T-helper 22 cell (primary cell): ENCODE data around the gene EYS.

ENCODE experiments used
- DNase-seq: peaks from one replicate; pipeline ENCODE4 v3.0.0-alpha.2; 2020; ENCODE audit warnings: low read depth

EYS gene

DNA sequence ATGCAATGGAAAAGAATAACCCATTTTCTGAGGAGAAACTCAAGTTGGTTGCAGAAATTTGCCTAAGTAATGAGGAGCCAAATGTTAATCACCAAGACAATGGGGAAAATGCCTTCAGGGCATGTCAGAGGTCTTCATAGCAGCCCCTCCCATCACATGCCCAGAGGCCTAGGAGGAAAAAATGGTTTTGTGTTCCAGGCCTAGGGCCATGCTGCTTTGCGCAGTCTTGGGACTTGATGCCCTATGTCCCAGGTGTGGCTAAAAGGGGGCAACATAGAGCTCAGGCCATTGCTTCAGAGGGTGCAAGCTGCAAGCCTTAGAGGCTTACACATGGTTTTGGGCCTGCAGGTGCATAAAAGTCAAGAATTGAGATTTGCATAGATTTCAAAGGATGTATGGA, 485.9 kb downstream of the EYS start:
- no peak for DNase-seq

DNA sequence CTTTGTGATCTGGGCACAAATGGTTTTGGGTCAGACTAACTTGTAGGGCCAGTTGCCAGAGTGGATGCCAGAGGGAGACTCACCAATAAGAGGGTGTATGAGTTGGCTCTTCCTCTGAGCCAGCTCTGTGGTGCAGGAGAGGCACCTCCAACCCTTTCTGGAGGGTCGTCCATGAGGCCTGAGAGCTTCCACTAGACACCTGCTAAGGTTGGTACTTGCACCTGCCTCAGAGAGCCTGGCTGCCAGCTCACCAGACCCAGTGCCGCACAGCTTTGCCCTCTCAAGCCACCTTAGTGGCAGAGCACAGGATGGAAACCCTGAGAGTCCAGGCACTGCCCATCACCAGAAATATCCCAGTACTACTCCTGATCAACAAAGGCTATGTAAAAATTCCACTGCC, 504.3 kb downstream of the EYS start:
- DNase-seq, result no peak

DNA sequence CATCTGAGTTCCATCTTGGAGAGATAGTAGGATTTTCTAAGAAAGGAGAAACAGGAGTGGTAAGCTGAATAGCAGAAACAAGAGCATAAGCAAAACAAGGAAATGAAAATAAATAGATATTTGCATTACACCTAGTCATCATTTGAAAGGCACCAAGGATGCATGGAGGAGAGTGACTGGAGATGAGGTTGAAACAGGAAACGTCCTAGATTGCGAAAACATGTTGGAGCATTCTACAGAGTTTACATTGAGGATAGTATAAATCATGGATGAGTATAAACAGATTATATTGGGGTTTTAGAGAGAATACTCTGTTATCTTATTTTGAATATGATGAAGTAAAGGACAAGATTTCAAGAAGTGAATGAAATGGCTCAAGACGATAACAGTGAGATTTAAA, 507.3 kb downstream of the EYS start:
- no peak for DNase-seq

DNA sequence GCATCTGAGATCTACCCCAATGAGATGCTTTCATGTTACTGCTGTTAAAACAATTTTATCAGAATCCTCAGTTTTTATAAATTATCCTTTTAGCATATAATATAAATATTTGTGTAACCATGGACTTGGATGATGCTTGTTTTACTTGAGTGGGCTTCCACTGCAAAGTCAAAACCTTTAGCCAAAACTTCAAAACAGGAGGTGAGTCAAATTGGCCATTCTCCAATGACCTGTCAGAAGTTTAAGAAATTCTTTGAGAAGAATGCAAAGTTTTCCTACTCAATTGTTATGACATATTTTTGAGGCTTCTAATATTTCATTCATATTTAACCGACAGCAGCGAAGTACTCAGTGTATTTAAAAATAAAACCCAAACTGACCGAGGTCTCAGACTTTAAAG, 507.9 kb downstream of the EYS start:
- no peak for DNase-seq

DNA sequence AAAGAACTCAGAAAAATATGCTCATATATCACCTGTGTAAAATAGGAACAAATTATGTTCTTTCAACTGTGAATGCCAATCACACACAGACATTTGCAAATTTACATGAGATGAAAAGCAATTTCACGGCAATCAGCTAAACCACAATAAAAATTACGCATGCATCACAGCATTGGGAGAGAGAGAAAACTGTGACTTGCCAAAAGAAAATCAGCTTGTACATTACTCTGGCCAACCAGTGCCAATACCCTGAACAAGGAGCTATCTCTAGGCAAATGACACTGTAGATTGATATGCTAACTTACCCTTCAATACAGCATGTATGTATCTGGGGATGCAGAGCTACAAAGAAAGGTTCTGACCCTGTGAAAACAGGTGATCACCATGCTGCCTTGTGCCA, 515.6 kb downstream of the EYS start:
- no peak for DNase-seq

DNA sequence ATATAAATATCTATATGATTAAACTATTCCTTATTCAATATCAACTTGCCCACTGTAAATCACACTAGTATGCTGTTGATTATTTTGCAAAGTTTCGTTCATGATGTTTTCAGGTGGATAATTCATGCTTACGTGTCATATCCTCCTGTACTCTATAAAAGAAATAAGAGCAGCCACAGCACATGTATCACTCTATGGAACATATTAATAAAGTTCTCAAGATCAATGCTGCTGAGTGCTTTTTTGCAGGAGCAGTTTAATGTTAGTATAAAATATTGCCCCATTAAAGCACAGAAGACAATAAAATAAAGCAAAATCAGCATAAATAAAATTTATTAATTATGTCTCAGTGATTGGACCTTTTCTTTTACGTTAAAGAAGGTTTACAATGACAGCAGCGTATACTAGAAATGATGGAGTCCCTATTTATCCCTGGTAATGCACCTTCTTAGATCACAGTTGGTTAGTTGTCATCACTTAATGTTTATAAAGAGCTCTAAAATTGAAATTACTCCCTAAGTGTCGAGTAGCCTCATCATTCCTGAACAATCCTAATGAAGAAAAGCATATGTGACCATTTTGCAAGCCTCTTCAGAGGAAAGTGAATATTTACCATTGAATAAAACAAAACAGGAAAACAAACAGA, 517.7 kb downstream of the EYS start:
- DNase-seq, result no peak

DNA sequence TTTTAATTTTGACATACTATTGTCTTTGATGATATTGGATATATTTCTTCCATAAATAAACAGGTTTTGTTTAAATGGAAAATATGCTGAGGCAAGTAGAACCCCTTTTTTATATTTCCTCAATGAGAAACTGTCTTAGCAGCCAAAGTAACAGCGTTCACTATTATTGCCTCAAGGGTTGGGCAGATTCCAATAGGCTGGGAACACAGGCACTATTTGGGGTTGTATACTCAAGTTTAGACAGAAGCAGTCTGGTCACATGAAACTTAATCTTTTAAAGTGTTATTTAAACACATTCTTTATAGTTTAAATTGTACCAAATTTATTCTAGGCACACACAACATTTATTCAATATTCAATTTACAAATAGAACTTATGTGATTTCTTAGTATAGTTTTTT, 520.2 kb downstream of the EYS start:
- DNase-seq, result no peak

DNA sequence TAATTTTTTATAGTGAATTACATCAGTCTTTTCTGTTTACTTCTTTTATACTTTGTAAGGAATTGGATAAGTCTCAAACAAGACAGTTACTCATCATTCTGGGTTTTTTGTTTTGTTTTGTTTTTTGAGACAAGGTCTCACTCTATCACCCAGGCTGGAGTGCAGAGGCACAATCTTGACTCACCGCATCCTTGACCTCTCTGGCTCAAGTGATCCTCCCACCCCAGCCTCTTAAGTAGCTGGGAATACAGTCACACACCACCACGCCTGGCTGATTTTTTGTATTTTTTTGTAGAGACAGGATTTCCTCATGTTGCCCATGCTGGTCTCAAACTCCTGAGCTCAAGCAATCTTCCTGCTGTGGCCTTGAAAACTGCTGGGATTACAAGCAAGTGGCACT, 524.3 kb downstream of the EYS start:
- no peak for DNase-seq

DNA sequence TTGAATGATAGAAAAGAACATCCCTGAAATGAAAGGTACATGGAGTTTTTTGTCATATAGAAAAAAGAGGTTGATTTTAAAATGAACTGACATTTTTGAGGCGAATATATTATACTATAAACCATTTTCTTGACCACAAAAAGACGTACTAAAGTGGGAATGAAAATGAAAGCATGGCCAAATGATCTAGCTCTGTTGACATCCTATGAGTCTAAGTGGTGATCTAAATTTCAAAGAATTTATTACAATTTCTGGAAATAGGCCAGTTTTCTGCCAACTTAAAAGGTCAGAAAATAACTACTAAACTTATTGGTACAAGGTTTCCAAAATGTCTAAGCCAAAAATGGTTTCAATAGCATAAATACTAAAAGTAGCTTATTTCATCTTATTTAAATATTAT, 536.8 kb downstream of the EYS start:
- no peak for DNase-seq

DNA sequence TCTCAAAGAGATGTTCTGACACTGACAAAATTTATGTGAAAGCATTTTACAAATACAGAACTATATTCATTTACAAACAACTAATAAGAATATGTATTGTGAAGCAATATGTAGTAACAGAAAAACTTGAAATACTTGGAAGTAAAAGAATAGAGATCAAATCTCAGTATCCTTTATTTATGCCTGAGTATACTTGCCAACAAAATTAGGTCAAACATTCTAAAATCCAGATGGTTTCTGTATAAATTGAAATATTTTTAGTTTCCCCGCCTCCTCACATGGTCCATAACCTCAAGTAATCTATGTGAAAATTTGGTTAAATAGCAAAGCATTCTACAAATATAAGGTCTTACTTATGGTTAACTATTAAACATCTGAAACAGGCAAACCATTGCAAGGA, 545.4 kb downstream of the EYS start:
- DNase-seq, result no peak

DNA sequence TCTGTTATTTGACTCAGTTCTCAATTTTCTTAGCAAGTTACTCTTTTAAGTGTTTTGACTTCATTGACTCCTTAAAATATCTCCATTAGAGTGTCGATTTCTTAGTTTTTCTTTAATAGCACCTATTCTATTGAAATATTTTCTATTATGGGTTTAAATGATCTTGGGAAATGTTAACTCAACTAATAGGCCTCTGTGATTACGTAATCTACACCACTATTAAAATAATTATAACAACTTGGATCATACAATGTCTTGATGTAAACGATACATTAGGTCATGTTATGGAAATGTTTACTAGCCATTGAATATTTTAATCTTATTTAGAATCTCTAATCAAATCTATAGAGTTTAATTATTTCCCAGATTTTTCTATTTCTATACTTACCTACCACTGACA, 550.0 kb downstream of the EYS start:
- DNase-seq, result no peak

DNA sequence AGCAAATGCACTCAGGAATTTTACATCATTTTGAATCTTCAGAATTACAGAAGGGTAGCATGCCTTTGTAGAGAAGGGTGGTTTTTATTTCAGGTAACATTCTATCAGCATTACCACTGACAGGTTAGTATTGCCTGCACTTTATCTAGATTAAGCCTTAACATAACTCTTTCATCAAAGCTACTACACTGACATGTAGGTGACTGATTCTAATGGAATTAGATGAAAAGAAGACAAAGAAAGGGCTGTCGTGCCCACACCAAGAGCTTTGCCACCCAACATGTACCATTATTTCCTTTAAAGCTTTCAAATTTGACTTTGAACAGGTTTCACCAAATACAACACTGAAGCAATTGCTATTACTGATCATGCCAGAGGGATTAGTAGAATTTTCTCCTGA, 551.9 kb downstream of the EYS start:
- DNase-seq, result no peak

DNA sequence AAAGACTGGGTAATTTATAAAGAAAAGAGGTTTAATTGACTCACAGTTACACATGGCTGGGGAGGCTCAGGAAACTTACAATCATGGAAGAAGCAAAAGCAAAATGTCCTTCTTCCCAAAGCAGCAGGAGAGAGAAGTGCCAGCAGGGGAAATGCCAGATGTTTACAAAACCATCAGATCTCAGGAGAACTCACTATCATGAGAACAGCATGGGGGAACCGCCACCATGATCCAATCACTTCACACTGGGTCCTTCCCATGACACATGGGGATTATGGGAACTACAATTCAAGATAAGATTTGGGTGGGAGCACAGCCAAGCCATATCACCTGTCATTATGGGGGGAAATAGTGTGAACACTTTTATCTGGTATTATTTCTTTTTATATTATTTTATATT, 557.2 kb downstream of the EYS start:
- no peak for DNase-seq

DNA sequence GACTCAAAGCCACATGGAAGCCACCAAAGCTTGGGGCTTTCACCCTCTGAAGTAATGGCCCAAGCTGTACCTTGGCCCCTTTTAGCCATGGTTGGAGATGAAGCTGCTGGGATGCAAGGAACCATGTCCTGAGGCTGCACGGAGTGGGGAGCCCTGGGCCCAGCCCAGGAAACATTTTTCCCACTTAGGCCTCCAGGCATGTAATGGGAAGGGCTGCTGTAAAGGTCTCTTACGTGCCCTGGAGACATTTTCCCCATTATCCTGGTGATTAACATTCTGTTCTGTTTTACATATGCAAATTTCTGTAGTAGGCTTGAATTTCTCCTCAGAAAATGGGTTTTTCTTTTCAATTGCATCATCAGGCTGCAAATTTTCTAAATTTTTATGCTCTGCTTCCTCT, 558.2 kb downstream of the EYS start:
- DNase-seq, result no peak

DNA sequence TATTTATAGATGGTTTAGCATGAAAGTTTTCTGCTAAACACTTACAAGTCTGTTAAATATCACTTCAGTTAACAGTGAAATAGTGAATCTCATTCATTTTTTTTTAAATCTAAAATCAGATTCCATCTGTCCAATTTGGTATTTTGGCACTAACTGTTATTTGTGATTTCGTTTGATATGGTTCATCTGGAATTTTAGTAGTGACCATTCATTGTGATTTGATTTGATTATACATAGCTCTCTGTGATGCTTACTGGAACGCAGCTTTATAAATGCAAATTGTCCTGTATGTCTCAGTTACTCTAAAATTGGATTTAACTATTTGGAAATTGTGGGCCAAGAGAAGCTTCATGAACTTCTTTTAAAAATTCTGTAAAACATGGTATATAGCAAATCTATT, 571.5 kb downstream of the EYS start:
- DNase-seq, result no peak

DNA sequence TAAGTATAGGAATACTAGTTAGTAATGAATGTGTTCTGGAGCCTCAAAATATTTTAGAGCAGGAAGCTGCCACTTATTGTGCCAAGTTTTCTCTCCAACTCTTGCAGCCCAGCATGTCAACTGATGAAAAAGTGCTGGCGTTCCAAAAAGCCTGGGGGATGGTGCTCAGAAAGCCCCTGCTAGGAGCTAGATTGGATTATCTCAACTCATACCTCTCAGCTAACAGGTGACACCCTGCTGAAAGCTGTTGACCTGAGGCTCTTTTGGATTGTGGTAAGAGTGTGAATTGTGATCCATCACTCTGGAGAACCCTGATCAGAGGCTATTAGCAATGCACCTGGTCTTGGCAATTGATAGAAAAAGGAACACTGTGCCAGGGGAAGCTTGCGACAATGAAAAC, 580.4 kb downstream of the EYS start:
- no peak for DNase-seq

DNA sequence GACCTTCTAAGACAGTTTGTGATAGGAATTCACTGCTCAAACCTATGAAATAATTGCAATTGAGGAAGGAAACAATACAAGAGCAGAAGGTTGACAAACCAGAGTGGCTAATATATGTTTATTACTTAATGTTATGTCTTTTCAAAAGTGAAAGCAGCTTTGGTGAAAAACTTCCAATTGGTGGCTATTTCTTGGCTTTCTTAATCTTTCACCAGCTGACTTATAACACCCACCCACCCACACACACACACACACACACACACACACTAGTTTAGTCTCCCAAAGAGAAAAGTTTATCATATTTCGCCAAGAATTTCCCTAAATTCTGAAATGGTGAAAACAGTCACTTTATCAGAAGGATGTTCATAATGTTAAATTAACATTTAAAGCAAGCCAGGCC, 583.5 kb downstream of the EYS start:
- no peak for DNase-seq

DNA sequence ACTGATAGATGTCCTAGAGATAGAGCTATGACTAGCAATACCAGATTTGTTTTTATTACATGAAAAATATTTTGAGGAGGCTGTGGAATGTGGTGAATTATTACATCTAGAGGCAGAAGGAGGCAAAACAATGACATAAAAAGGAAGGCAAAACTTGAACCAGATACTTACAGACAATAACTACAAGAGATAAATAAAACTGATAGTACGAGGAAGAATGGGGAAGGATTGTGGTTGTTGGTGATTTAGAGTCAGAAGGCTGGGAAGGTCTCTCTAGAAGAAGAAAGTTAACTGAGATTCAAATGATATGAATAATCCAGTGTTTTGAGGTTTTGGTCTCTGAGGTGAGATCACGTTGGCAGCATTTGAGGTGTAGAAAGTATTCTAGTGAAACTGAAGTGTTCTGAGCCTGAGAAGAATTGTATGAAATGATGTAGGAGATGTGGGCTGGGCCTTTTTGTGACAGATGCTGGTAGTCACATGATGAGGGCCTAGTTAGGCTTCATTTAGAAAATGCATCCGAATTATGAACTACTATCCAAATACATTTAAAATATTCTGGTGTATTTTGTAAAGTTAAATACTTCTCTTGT, 589.1 kb downstream of the EYS start:
- no peak for DNase-seq

DNA sequence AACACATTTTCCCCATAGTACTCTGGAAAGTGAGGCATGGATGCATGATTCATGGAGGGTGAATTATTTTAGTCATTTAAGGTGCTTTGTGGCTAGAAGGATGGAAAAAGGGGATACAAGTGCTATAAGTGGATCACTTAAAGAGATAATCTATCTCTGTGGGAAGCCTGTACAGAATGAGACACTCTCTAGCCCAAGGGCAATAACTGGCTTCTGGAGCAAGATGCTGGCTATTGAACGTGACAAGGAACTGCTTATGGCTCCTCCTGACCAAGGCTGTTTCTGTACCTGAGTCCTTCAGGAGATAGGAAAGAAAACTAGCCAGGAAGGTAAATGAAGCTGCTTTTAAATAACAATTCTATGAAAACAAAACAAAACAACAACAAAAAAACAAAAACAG, 590.7 kb downstream of the EYS start:
- DNase-seq, result no peak

DNA sequence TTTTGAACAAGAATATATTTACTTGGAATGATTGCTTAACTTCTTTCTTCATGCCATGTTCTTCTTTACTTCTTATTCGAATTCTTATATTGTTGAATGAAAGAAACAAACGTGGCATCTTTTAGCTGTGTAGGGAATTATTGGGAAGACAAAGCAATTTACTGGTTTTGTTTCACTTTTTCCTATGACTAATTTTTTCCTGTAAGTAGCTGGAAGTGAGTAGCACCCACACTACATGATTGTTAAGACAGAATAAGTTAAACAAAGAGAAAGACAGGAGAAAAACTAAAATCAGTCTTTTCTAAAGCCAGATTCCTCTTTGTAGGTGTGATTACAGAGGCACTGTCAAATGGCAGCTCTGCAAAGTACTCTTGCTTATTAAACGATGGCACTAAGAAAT, 593.4 kb downstream of the EYS start:
- DNase-seq, result no peak

DNA sequence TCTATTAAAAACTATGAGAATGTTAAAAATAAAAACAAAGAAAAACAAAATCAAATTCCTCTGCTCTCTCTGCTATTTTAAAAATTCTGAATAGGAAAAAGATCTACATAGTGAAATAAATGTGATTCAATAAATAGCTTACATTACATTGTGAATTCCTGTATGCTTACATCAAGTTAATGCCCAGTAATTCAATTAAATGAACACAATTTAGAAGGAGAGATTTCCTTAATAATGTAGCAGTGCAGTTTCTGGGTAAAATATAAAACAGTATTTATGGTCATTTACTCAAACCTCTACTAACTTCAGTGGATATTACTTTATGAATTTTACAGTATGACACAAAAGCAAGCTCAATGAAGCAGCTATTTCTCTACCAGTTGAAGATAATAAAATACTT, 594.6 kb downstream of the EYS start:
- DNase-seq, result no peak

DNA sequence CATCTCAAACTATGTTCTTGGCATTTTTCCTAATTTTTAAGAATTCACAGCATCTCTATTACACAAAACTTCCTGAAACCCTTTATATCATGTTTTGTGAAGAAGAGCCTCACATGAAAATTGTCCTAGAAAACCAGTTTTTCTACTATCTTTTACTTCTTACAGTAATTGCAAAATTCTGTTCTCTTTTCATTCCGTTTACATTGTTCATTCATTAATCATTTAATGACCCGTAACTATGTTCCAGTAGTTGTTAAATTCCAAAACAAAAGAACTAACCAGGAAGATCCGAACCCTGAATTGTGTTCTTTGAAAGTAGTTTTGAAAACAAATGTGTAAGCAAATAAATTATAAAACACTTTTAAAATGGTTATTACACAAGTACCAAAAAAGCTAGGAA, 597.0 kb downstream of the EYS start:
- no peak for DNase-seq

DNA sequence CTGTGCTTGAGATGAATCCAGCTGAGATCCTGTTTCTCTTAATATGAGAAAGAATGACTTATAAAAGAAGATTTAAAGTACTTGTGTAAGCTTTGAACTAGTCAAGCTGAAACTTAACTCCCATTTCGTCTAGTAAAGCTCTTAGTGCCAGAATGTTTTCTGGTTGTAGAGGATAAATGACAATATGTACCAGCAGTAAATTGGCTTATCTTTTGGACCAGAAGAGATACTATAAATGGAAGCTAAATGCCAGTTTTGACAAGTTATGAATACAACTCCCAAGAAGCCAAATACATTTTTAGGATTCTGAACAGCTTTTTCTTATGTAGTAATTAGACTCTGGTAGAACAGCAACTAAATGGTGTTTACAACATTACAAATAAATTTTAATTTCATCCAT, 608.7 kb downstream of the EYS start:
- no peak for DNase-seq

DNA sequence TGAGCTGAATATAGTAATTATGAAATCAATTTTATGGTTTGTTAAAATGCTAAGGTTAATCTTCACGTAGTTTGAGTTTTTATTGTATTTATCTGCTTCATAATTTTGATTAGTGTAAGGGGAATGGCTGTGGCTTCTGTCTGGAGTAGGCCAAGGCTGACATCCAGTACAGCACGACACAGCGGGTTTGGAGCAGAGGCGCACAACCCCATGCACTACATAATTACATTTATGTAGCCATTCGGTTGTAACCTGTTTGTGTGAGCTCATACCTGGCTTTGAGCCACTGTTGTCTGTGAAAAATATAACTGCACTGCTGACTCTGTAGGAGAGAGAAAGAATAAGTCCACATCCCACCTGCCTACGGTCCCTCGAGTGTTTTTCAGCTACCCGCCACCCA, 615.5 kb downstream of the EYS start:
- no peak for DNase-seq

DNA sequence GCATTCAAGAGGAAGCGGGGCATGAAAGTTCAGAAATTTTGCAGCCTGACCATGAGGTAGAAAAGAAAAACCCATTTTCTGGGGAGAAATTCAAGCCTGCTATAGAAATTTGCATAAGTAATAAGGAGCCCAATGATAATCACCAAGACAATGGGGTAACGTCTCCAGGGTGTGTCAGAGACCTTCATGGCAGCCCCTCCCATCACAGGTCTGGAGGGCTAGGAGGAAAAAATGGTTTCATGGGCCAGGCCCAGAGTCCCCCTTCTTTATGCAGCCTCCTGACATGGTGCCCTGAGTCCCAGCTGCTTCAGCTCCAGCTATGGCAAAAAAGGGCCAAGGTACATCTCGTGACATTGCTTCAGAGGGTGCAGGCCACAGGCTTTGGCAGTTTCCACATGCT, 618.5 kb downstream of the EYS start:
- DNase-seq, result no peak
